HG03280 (cell line): ENCODE data around the gene ASIC4.

Experiments used
- ATAC-seq: cut with Tn5 transposase; IDR thresholded peaks from one replicate; pipeline ENCODE4 v1.9.1; 2021; ENCODE audit warnings: mild to moderate bottlenecking, moderate library complexity; ENCODE audit not compliant: unreplicated experiment

The ASIC4 gene

GRCh38 chr2:219512524-219513216 lies 1.6 kb upstream of the ASIC4 start:
- no peak for ATAC-seq

GRCh38 chr2:219513787-219514186 lies 495 bp upstream of the ASIC4 start:
- ATAC-seq: no peak

- ATAC-seq: no peak
These were observed 554 bp downstream of the ASIC4 start for GRCh38 chr2:219514836-219515235.

GRCh38 chr2:219515874-219516629 lies 1.8 kb downstream of the ASIC4 start:
- ATAC-seq: no peak

- no peak for ATAC-seq
These were observed 2.6 kb downstream of the ASIC4 start for GRCh38 chr2:219516888-219517287.

- no peak for ATAC-seq
These were observed 3.9 kb downstream of the ASIC4 start for GRCh38 chr2:219517954-219518778.

DNA sequence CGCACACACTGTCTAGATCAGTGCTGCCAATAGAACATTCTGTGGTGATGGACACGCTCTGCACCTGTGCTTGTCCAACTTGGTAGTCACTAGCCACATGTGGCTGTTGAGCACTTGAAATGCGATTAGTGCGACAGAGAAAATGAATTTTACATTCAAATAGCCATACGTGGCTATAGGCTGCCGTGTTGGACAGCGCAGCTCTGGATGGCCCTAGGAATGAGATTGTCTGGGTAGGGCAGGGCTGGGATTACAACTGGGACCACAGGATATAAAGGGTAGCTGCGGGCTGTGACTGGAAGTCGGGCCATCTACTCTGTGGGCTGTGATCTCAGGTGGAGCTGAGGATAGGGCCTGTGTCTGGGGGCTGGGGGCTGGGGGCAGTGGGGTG lies 5.2 kb downstream of the ASIC4 start:
- no peak for ATAC-seq

DNA sequence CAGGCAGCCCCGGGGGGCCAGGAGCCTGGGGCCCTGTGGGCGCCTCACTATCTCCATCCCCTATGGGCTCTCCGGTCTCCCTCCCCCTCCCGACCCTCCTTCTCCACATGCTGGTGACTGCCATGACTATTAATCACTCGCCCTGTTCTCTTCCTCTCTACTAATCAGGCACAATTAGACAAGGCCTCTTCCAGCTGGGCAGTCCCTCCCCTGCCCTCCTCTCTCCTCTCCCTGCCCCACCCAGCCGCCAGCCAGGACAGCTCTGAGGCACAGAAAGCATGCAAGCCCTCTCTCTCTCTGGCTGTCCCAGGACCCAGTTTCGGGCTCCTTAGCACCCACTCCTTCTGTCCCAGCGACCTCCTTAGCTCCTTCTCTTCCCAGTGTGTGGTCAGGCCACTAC lies 5.8 kb downstream of the ASIC4 start:
- no peak for ATAC-seq

DNA sequence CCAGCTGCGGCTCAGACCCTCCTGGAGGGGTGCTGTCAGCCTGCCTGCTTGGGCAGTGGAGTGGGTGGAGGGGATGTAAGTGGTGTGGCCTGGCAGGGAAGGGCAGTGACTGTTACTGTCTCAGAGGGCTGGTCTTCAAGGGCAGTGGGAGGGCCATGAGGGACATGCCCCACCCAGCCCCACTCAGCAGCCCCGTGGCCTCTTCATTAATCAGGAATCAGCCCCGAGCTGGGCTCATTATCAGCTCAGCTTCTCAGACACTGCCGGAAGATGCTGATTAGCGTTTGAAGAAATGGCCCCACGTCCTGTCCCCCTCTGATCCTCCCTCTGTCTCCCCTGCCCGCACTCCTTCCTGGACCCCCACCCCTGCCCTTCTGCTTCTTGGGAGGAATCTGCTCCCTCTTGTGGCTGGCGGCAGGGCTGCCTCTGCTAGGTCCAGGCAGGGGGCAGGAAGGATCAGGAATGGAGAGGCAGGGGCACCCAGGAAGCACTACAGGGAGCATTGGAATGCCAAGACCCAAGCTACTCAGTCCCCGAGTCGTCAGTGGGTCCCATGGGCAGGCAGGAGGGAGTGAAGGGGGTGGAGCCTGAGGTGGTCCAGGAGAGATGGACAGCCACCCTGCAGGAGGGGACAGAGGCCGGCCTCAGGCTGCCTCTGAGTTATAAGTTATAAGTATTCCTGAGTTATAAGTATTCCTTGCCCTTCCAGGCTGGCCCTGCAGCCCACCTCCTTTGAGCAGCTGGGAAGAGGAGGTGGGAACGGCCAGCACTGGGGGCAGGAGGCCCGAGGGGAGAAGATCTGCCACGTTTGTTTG lies 7.0 kb downstream of the ASIC4 start:
- ATAC-seq: no peak

- ATAC-seq: no peak
These were observed 8.1 kb downstream of the ASIC4 start for GRCh38 chr2:219522111-219523030.

- ATAC-seq: no peak
These were observed 8.9 kb downstream of the ASIC4 start for GRCh38 chr2:219523031-219523671.

GRCh38 chr2:219524817-219525216 lies 10.5 kb downstream of the ASIC4 start:
- no peak for ATAC-seq

GRCh38 chr2:219525533-219526232 lies 11.4 kb downstream of the ASIC4 start:
- ATAC-seq: no peak

- no peak for ATAC-seq
These were observed 12.2 kb downstream of the ASIC4 start for GRCh38 chr2:219526320-219527075.

DNA sequence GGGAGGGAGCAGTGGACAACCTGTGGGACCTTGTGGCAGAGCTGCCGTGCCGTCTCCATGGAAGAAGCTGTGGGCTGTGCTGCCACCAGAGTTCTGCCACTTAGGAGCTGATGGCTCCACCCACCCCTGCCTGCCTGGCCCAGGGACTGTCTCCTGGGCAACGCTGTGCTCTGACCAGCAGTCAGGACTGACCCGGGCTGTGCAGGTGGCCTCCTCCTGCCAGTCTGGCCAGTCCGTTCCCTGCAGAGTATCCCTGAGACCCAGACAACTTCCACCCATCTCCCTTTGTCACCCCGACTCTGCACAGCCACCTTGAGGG lies 12.8 kb downstream of the ASIC4 start:
- no peak for ATAC-seq

DNA sequence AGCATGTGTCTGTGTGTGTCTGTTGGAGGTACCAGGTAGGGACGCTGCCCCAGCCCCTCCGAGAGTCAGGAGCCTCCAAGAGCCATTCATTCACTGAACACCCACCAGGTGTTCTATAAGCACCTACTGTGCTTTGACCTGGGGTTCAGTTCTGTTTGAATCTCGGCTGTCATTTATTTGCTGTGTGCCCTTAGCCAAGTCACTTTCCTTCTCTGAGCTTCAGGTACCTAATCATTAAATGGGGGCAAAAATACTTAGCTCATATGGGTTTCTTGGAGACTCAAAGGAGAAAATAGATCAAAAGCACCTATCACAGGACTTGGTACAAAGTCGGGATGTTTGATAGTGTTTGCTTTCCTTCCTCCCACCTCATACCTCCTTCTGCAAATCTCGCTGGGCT lies 13.2 kb downstream of the ASIC4 start:
- ATAC-seq: no peak

DNA sequence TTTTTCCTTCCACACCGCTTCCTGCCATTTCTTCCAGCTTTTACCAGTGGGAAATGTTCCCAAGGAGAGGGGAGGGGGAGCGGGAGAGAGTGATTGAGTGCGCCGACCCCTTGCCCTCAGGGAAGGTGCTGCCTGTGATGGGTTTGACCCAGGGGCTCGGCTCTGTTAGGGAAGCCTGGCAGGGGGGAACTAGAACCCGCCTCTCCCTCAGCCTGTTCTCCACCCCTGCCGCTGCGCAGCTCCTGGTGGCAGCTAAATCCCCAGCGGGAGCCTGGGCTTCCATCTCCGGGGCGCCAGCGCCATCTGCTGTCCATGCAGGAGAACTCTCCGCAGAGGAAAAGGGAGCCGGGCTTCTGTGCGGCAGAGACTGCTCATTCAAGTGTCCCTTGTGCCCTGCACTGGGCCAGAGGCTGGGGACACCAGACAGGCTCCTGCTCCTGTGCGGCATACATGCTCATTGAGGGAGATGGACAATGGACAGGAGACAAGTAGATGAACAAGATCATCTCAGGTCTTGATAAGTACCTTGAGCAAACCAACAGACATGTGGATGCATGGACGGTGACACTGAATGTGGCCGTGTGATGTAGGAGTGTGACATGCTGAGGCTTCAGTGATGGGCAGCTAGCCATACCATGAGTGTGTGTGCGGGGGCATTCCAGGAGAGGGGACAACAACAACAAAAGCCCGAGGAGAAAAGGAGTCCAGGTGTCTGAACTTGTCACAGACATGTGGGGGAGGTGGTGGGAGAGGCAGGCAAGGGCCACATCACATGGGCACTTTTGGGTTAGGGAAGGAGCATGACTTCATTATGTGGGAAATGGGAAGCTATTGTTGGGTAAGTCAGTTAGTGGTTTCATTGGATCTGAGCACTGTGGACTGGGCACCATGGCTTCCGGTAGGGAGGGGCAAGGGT lies 16.0 kb downstream of the ASIC4 start:
- ATAC-seq: peak; percentile 78
